GM18868 (cell line): Measurements from ENCODE around the gene LRIF1.

ENCODE experiments used
- ATAC-seq: cut with Tn5 transposase; IDR thresholded peaks from one replicate; pipeline ENCODE4 v1.9.1; 2021; ENCODE audit warnings: mild to moderate bottlenecking, moderate library complexity; ENCODE audit not compliant: unreplicated experiment

LRIF1 gene

GRCh38 chr1:110897681-110898080 is 66.0 kb downstream of the LRIF1 start:
- no peak for ATAC-seq
